T-helper 17 cell (primary cell): ENCODE results near the gene SCAPER. TPM values are rescaled to one million over a fixed set of nuclear protein-coding genes. Genes with fewer than 3 reads are reported as not detected.
"Not testable (repeated sequence)": the region's sequence is repeated elsewhere in the genome, so short reads cannot be mapped to it uniquely, and the experiment has no call there.

Source experiments
- ATAC-seq: fragments of 150-1000 bp; cut with Tn5 transposase; 2 replicates; pipeline ENCODE4 v1.10.0; 2021; ENCODE audit warnings: mild to moderate bottlenecking, moderate library complexity
- DNase-seq, 3 donors: peaks; one replicate each; pipeline versions ENCODE4 v3.0.0 to v3.0.0-alpha.2; 2020 to 2021
- H3K9me3 ChIP-seq: one replicate; pipeline ENCODE4 v1.7.0; 2013; ENCODE audit warnings: low read length, mild to moderate bottlenecking; ENCODE audit not compliant: control insufficient read depth, poor library complexity, severe bottlenecking
- H3K27ac Mint-ChIP-seq: one replicate; pipeline ENCODE4 v1.8.0; 2022; ENCODE audit warnings: mild to moderate bottlenecking, moderate library complexity, mixed read lengths
- H3K27me3 Mint-ChIP-seq: one replicate; pipeline ENCODE4 v1.8.0; 2022; ENCODE audit warnings: mixed read lengths
- H3K36me3 Mint-ChIP-seq: one replicate; pipeline ENCODE4 v1.8.0; 2022; ENCODE audit warnings: low read depth, mixed read lengths
- H3K4me1 Mint-ChIP-seq: one replicate; pipeline ENCODE4 v1.8.0; 2022; ENCODE audit warnings: mild to moderate bottlenecking, mixed read lengths
- H3K4me3 Mint-ChIP-seq: one replicate; pipeline ENCODE4 v1.8.0; 2022; ENCODE audit warnings: mild to moderate bottlenecking, moderate library complexity, mixed read lengths
- total RNA-seq, 4 donors: library from RNA in 2 of 4; stranded (reverse) in 2 of 4; gene quantifications; one replicate each; pipeline ENCODE4 v1.2.3 and lab custom pipeline; 2022 to 2026

The SCAPER gene
- total RNA-seq, 2 donors from 2014 or later, result 33.7 to 36.6 TPM

- H3K9me3 ChIP-seq, result no peaks in the 10 kb centered on the region
- peaks cover 2% of the 10 kb centered on the region for H3K4me1 Mint-ChIP-seq
Measured at GRCh38 chr15:76533060-76533820, 371.9 kb downstream of the SCAPER start.

DNA sequence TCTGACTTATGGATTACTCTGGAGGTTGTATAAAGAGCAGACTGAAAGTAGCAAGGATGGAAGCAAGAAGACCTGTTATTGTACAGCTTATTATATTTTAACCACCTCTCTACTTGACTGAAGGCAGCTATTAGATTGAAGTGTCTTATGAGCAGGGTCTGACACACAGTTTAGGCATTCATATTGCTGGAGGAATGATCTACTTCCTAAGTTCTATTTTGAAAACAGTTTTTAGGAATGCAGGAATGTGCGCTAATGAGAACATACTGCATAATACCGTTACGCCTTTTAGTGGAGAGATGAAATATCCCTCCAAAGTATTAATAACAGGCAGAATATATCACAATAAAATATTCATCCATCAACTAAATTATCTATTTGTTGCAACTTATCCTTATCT is 375.2 kb downstream of the SCAPER start:
- DNase-seq (no peak), ATAC-seq (no peak)
- H3K27me3 Mint-ChIP-seq, result no peaks in the 10 kb centered on the region
- no peaks in the 10 kb centered on the region for H3K9me3 ChIP-seq
- peaks cover 8% of the 10 kb centered on the region for H3K36me3 Mint-ChIP-seq
- peaks cover 2% of the 10 kb centered on the region for H3K4me1 Mint-ChIP-seq
- H3K27ac Mint-ChIP-seq, result no peak overlapping the region
- H3K4me3 Mint-ChIP-seq, result no peak overlapping the region

More at GRCh38 chr15:76533060-76533820, 371.9 kb downstream of the SCAPER start:
- no peaks in the 10 kb centered on the region for H3K27me3 Mint-ChIP-seq
- DNase-seq (no peak), ATAC-seq (no peak)
- H3K36me3 Mint-ChIP-seq, result peaks cover 8% of the 10 kb centered on the region
- H3K27ac Mint-ChIP-seq, result no peak overlapping the region
- no peak overlapping the region for H3K4me3 Mint-ChIP-seq

GRCh38 chr15:76526111-76526510 is 379.0 kb downstream of the SCAPER start:
- Mint-ChIP-seq H3K27me3 (no peaks in the 10 kb centered on the region), H3K27ac (no peak overlapping the region), H3K4me1 (peaks cover 3% of the 10 kb centered on the region), H3K4me3 (no peak overlapping the region), H3K36me3 (no peaks in the 10 kb centered on the region)
- DNase-seq (no peak), ATAC-seq (no peak)
- no peaks in the 10 kb centered on the region for H3K9me3 ChIP-seq

DNA sequence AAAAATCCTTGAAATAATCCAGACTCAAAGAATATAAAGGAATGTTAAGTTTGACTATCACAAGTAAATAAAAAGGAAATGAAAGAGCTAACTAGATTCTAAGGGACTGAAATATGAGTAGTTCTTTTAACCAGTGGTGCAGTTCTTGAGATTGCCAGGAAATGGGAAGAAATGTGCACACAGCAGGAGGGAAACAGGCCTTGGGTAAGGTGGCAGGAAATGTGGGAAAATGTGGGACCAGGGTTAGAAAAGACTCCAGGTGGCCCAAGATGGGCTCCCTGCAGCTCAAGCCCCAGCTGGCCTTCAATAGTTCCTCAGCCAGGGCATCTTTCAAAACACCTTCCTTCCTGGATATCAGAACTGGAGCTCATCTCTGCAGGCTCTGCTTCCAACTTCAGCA is 387.2 kb downstream of the SCAPER start:
- H3K9me3 ChIP-seq, result no peaks in the 10 kb centered on the region
- Mint-ChIP-seq H3K4me1 (peaks cover 4% of the 10 kb centered on the region), H3K27me3 (no peaks in the 10 kb centered on the region), H3K4me3 (no peak overlapping the region), H3K36me3 (peaks cover 6% of the 10 kb centered on the region), H3K27ac (no peak overlapping the region)
- ATAC-seq, result no peak
- DNase-seq, result no peak

- Mint-ChIP-seq H3K36me3 (peaks cover 9% of the 10 kb centered on the region), H3K4me3 (no peak overlapping the region), H3K27ac (no peak overlapping the region), H3K4me1 (peaks cover 5% of the 10 kb centered on the region), H3K27me3 (no peaks in the 10 kb centered on the region)
- ATAC-seq, result no peak
- no peak for DNase-seq
- no peaks in the 10 kb centered on the region for H3K9me3 ChIP-seq
Measured at GRCh38 chr15:76514282-76514681, 390.9 kb downstream of the SCAPER start.

DNA sequence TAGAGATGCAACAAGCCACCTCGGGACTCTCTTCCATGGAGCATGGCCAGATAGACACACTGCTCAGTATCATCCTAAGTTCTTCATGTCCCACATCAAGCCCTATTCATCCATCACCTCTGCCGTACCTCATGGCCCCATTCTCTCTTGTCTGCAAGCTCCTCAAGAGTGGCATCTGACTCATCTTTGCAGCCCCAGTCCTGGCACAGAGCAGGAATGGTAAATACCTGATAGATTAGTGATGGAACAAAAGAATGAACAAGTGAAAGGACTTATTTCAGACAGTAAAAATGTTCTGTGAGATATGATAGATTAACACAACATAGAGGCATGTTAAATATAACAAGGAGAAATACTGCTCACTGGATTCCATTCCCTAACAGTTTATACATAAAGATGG is 392.2 kb downstream of the SCAPER start:
- no peaks in the 10 kb centered on the region for H3K27me3 Mint-ChIP-seq
- no peak overlapping the region for H3K27ac Mint-ChIP-seq
- H3K4me1 Mint-ChIP-seq, result peaks cover 5% of the 10 kb centered on the region
- DNase-seq (no peak), ATAC-seq (no peak)
- H3K9me3 ChIP-seq, result no peaks in the 10 kb centered on the region
- no peak overlapping the region for H3K4me3 Mint-ChIP-seq
- H3K36me3 Mint-ChIP-seq, result peaks cover 9% of the 10 kb centered on the region

DNA sequence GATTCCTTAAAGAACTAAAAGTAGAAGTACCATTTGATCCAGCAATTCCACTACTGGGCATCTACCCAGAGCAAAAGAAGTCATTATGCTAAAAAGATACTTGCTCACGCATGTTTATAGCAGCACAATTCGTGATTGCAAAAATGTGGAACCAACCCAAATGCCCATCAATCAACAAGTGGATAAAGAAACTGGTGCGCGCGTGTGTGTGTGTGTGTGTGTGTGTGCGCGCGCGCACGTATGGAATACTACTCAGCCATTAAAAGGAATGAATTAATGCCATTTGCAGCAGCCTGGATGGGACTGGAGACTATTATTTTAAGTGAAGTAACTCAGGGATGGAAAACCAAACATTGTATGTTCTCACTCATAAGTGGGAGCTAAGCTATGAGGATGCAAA is 394.5 kb downstream of the SCAPER start:
- not testable (repeated sequence) for H3K36me3 Mint-ChIP-seq, DNase-seq

DNA sequence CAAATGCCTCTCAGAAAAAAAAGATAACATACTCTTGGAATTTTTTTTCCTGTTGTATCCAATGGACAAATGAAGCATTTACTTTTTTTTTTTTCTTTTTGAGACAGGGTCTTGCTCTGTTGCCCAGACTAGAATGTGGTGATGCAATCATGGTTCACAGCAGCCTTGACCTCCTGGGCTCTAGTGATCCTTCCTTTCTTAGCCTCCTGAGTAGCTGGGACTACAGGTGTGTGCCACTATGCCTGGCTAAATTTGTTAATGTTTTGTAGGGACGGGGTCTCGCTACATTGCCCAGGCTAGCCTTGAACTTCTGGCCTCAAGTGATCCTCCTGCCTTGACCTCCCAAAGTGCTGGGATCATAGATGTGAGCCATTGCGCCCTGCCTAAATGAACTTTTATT is 401.3 kb downstream of the SCAPER start:
- no peak overlapping the region for H3K4me3 Mint-ChIP-seq
- no peak overlapping the region for H3K27ac Mint-ChIP-seq
- no peaks in the 10 kb centered on the region for H3K27me3 Mint-ChIP-seq
- no peaks in the 10 kb centered on the region for H3K4me1 Mint-ChIP-seq
- DNase-seq, result no peak
- ATAC-seq, result no peak
- H3K36me3 Mint-ChIP-seq, result peaks cover 8% of the 10 kb centered on the region
- H3K9me3 ChIP-seq, result no peaks in the 10 kb centered on the region

More for the DNA sequence above, 394.5 kb downstream of the SCAPER start:
- H3K4me1 Mint-ChIP-seq, H3K27ac Mint-ChIP-seq, H3K9me3 ChIP-seq, ATAC-seq, H3K27me3 Mint-ChIP-seq, H3K4me3 Mint-ChIP-seq: not testable (repeated sequence)

- H3K4me1 Mint-ChIP-seq, result no peaks in the 10 kb centered on the region
- H3K27me3 Mint-ChIP-seq, result no peaks in the 10 kb centered on the region
- H3K9me3 ChIP-seq, result no peaks in the 10 kb centered on the region
- DNase-seq (no peak), ATAC-seq (no peak)
- H3K36me3 Mint-ChIP-seq, result peaks cover 8% of the 10 kb centered on the region
- no peak overlapping the region for H3K27ac Mint-ChIP-seq
- H3K4me3 Mint-ChIP-seq, result no peak overlapping the region
Measured at GRCh38 chr15:76503121-76503520, 402.0 kb downstream of the SCAPER start.

DNA sequence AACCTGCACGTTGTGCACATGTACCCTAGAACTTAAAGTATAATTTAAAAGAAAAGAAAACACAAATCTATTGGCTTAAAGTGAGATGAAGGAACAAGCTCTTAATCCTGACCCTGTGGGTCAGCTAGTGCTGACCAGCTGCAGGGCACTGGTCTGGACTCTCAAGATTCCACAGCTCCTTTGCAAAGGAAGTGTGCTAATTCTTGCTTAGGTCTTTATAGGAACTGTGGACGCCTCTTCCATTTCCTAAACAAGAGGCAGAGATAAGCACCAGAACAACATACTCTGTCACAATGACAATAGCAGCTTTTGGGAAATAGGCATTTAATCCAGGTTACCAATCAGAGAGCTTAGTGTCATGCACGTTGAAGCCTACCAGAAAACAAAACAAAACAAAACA is 402.5 kb downstream of the SCAPER start:
- DNase-seq (no peak), ATAC-seq (no peak)
- Mint-ChIP-seq H3K4me3 (no peak overlapping the region), H3K27me3 (no peaks in the 10 kb centered on the region), H3K27ac (no peak overlapping the region), H3K36me3 (peaks cover 8% of the 10 kb centered on the region), H3K4me1 (no peaks in the 10 kb centered on the region)
- no peaks in the 10 kb centered on the region for H3K9me3 ChIP-seq

GRCh38 chr15:76502185-76502584 is 403.0 kb downstream of the SCAPER start:
- not testable (repeated sequence) for DNase-seq, ATAC-seq, H3K4me1 Mint-ChIP-seq, H3K4me3 Mint-ChIP-seq, H3K27ac Mint-ChIP-seq, H3K9me3 ChIP-seq, H3K27me3 Mint-ChIP-seq
- peaks cover 13% of the 10 kb centered on the region for H3K36me3 Mint-ChIP-seq

GRCh38 chr15:76501726-76502125 is 403.4 kb downstream of the SCAPER start:
- Mint-ChIP-seq H3K4me3 (no peak overlapping the region), H3K36me3 (peaks cover 13% of the 10 kb centered on the region), H3K4me1 (no peaks in the 10 kb centered on the region), H3K27ac (no peak overlapping the region), H3K27me3 (no peaks in the 10 kb centered on the region)
- no peak for ATAC-seq
- DNase-seq, result no peak
- H3K9me3 ChIP-seq, result no peaks in the 10 kb centered on the region

GRCh38 chr15:76501011-76501410 is 404.1 kb downstream of the SCAPER start:
- ATAC-seq, result no peak
- Mint-ChIP-seq H3K4me3 (no peak overlapping the region), H3K36me3 (peaks cover 13% of the 10 kb centered on the region), H3K4me1 (no peaks in the 10 kb centered on the region), H3K27ac (no peak overlapping the region), H3K27me3 (no peaks in the 10 kb centered on the region)
- no peak for DNase-seq
- H3K9me3 ChIP-seq, result no peaks in the 10 kb centered on the region

GRCh38 chr15:76495487-76495886 is 409.7 kb downstream of the SCAPER start:
- no peaks in the 10 kb centered on the region for H3K27me3 Mint-ChIP-seq
- H3K27ac Mint-ChIP-seq, result no peak overlapping the region
- peaks cover 10% of the 10 kb centered on the region for H3K36me3 Mint-ChIP-seq
- no peaks in the 10 kb centered on the region for H3K9me3 ChIP-seq
- no peak for ATAC-seq
- no peak for DNase-seq
- no peak overlapping the region for H3K4me3 Mint-ChIP-seq
- no peaks in the 10 kb centered on the region for H3K4me1 Mint-ChIP-seq
